ENCODE data around the gene MYH14. TPM values are rescaled to one million over a fixed set of nuclear protein-coding genes. Genes with fewer than 3 reads are reported as not detected.
"Not testable (repeated sequence)": the region's sequence is repeated elsewhere in the genome, so short reads cannot be mapped to it uniquely, and the experiment has no call there.

Gene MYH14
- total RNA-seq, 2 donors from 2014 or later, result 2.6 to 11.1 TPM

GRCh38 chr19:50344661-50345318 lies 141.4 kb downstream of the MYH14 start:
- H3K27me3 ChIP-seq (replicated peaks; ENCODE audit: insufficient read depth), result no peaks in the 10 kb centered on the region
- H3K4me1 ChIP-seq (ENCODE audit: control insufficient read depth in 1 of 2, low read depth in 2 of 2), result no peaks in the 10 kb centered on the region
- ATAC-seq (ENCODE audit: insufficient number of reproducible peaks, low FRiP score, low read depth) (no peak), DNase-seq (ENCODE audit: low spot score) (no peak)
- TF ChIP-seq CTCF (IDR thresholded peaks at IDR 0.05), result no peak
- no peaks in the 10 kb centered on the region for H3K9me3 ChIP-seq
- no peaks in the 10 kb centered on the region for H3K36me3 ChIP-seq
- H3K27ac ChIP-seq, result no peak overlapping the region
- no peak overlapping the region for H3K4me3 ChIP-seq

- H3K9me3 ChIP-seq; H3K4me1 ChIP-seq (ENCODE audit: control insufficient read depth in 1 of 2, low read depth in 2 of 2); H3K4me3 ChIP-seq; ATAC-seq (ENCODE audit: insufficient number of reproducible peaks, low FRiP score, low read depth); H3K36me3 ChIP-seq; DNase-seq (ENCODE audit: low spot score); H3K27me3 ChIP-seq (replicated peaks; ENCODE audit: insufficient read depth); H3K27ac ChIP-seq: not testable (repeated sequence)
These were observed 143.7 kb downstream of the MYH14 start for GRCh38 chr19:50347089-50347581.

- no peak for TF ChIP-seq CTCF (IDR thresholded peaks at IDR 0.05)
- H3K27ac ChIP-seq, result no peak overlapping the region
These were observed 146.0 kb downstream of the MYH14 start for GRCh38 chr19:50349277-50350057.

GRCh38 chr19:50352242-50352641 lies 148.8 kb downstream of the MYH14 start:
- Histone ChIP-seq H3K27ac (no peak overlapping the region), H3K9me3 (no peaks in the 10 kb centered on the region), H3K27me3 (replicated peaks; ENCODE audit: insufficient read depth) (no peaks in the 10 kb centered on the region), H3K36me3 (no peaks in the 10 kb centered on the region), H3K4me1 (ENCODE audit: control insufficient read depth in 1 of 2, low read depth in 2 of 2) (no peaks in the 10 kb centered on the region), H3K4me3 (no peak overlapping the region)
- no peak for TF ChIP-seq CTCF (IDR thresholded peaks at IDR 0.05)
- ATAC-seq (ENCODE audit: insufficient number of reproducible peaks, low FRiP score, low read depth), result no peak
- no peak for DNase-seq (ENCODE audit: low spot score)

More at GRCh38 chr19:50349277-50350057, 146.0 kb downstream of the MYH14 start:
- no peaks in the 10 kb centered on the region for H3K36me3 ChIP-seq
- H3K4me3 ChIP-seq, result no peak overlapping the region
- DNase-seq (ENCODE audit: low spot score) (no peak), ATAC-seq (ENCODE audit: insufficient number of reproducible peaks, low FRiP score, low read depth) (no peak)
- no peaks in the 10 kb centered on the region for H3K9me3 ChIP-seq
- H3K27me3 ChIP-seq (replicated peaks; ENCODE audit: insufficient read depth), result no peaks in the 10 kb centered on the region
- H3K4me1 ChIP-seq (ENCODE audit: control insufficient read depth in 1 of 2, low read depth in 2 of 2), result no peaks in the 10 kb centered on the region

- not testable (repeated sequence) for DNase-seq (ENCODE audit: low spot score); H3K4me3 ChIP-seq; ATAC-seq (ENCODE audit: insufficient number of reproducible peaks, low FRiP score, low read depth)
These were observed 150.1 kb downstream of the MYH14 start for GRCh38 chr19:50353487-50353880.

GRCh38 chr19:50356691-50357177 lies 153.3 kb downstream of the MYH14 start:
- peak overlapping the region; percentile 83 for H3K4me3 ChIP-seq
- H3K27ac ChIP-seq, result peak overlapping the region in 1 of 2 donors; percentile 95

More at GRCh38 chr19:50353487-50353880, 150.1 kb downstream of the MYH14 start:
- not testable (repeated sequence) for H3K4me1 ChIP-seq (ENCODE audit: control insufficient read depth in 1 of 2, low read depth in 2 of 2); H3K36me3 ChIP-seq; H3K27me3 ChIP-seq (replicated peaks; ENCODE audit: insufficient read depth); H3K27ac ChIP-seq; H3K9me3 ChIP-seq

More at GRCh38 chr19:50356691-50357177, 153.3 kb downstream of the MYH14 start:
- DNase-seq (ENCODE audit: low spot score) (no peak), ATAC-seq (ENCODE audit: insufficient number of reproducible peaks, low FRiP score, low read depth) (no peak)
- no peaks in the 10 kb centered on the region for H3K9me3 ChIP-seq
- H3K27me3 ChIP-seq (replicated peaks; ENCODE audit: insufficient read depth), result no peaks in the 10 kb centered on the region
- H3K36me3 ChIP-seq, result no peaks in the 10 kb centered on the region
- peaks cover 0 to 4% of the 10 kb centered on the region in 2 donors for H3K4me1 ChIP-seq (ENCODE audit: control insufficient read depth in 1 of 2, low read depth in 2 of 2)
- no peak for TF ChIP-seq CTCF (IDR thresholded peaks at IDR 0.05)
